Loucy (cell line): ENCODE results near the gene RPL3.

Experiments used
- H2AFZ ChIP-seq: fragments of 200-600 bp; sonication (generic); 2 replicates; pipeline ENCODE4 v1.6.0; 2016; ENCODE audit warnings: antibody characterized with exemption, mild to moderate bottlenecking, low read length, moderate library complexity
- H3F3A ChIP-seq: fragments of 200-600 bp; 2 replicates; pipeline ENCODE4 v1.6.0; 2016; ENCODE audit warnings: antibody characterized with exemption, low read depth, mild to moderate bottlenecking
- H3K27me3 ChIP-seq: fragments of 200-600 bp; sonication (generic); 2 replicates; pipeline ENCODE4 v1.6.1; 2014; ENCODE audit warnings: low read length, mild to moderate bottlenecking; ENCODE audit not compliant: insufficient read depth, poor library complexity, severe bottlenecking
- H3K36me3 ChIP-seq: fragments of 200-600 bp; sonication (generic); 2 replicates; pipeline ENCODE4 v1.6.1; 2016; ENCODE audit warnings: low read length; ENCODE audit not compliant: insufficient read depth
- H3K4me1 ChIP-seq: fragments of 200-600 bp; sonication (generic); 2 replicates; pipeline ENCODE4 v1.5.1; 2014; ENCODE audit warnings: low read length, mild to moderate bottlenecking; ENCODE audit not compliant: insufficient read depth, poor library complexity, severe bottlenecking
- H3K4me2 ChIP-seq: fragments of 200-600 bp; sonication (generic); 2 replicates; pipeline ENCODE4 v1.6.0; 2014; ENCODE audit warnings: antibody characterized with exemption, low read length, low read depth, mild to moderate bottlenecking; ENCODE audit not compliant: poor library complexity, severe bottlenecking
- H3K4me3 ChIP-seq: fragments of 200-600 bp; sonication (generic); 2 replicates; pipeline ENCODE4 v1.5.1; 2014; ENCODE audit warnings: low read length, mild to moderate bottlenecking, mixed read lengths; ENCODE audit not compliant: poor library complexity, severe bottlenecking
- H3K79me2 ChIP-seq: fragments of 200-600 bp; sonication (generic); 2 replicates; pipeline ENCODE4 v1.6.1; 2014; ENCODE audit warnings: low read length; ENCODE audit not compliant: insufficient read depth
- H3K9ac ChIP-seq: fragments of 200-600 bp; sonication (generic); 2 replicates; pipeline ENCODE4 v1.6.0; 2014; ENCODE audit warnings: mild to moderate bottlenecking, low read depth, low read length, moderate library complexity; ENCODE audit not compliant: poor library complexity, severe bottlenecking
- H3K9me2 ChIP-seq: fragments of 200-600 bp; sonication (generic); replicated peaks from 2 replicates; pipeline ENCODE4 v1.6.1; 2016; ENCODE audit warnings: low read depth, low read length, mixed read lengths
- H3K9me3 ChIP-seq: fragments of 200-600 bp; sonication (generic); 2 replicates; pipeline ENCODE4 v1.6.1; 2014; ENCODE audit warnings: mild to moderate bottlenecking, antibody characterized with exemption, low read length, low read depth; ENCODE audit not compliant: insufficient read depth
- H4K20me1 ChIP-seq: fragments of 200-600 bp; sonication (generic); 2 replicates; pipeline ENCODE4 v1.6.0; 2014; ENCODE audit warnings: antibody characterized with exemption, low read length, mild to moderate bottlenecking; ENCODE audit not compliant: insufficient read depth, poor library complexity, severe bottlenecking
- CTCF ChIP-seq: fragments of 200-600 bp; sonication (generic); conservative IDR thresholded peaks from 2 replicates; pipeline ENCODE4 v1.5.1; 2014; ENCODE audit warnings: mild to moderate bottlenecking, antibody characterized with exemption, low read length
- EZH2phosphoT487 ChIP-seq: fragments of 200-600 bp; IDR thresholded peaks from 2 replicates; pipeline ENCODE4 v1.6.1; 2018; ENCODE audit warnings: antibody characterized with exemption, mild to moderate bottlenecking, moderate library complexity, borderline replicate concordance

Gene RPL3

GRCh38 chr22:39299829-39300178, 19.6 kb downstream of the RPL3 start:
- Histone ChIP-seq H3K79me2 (no peaks in the 10 kb centered on the region), H3K4me2 (no peak overlapping the region), H3K9me3 (no peaks in the 10 kb centered on the region), H3K9ac (no peak overlapping the region), H3K9me2 (no peaks in the 10 kb centered on the region), H3F3A (no peaks in the 10 kb centered on the region), H3K4me3 (no peak overlapping the region), H3K4me1 (peaks cover 9% of the 10 kb centered on the region), H4K20me1 (no peaks in the 10 kb centered on the region), H2AFZ (no peak overlapping the region), H3K36me3 (no peaks in the 10 kb centered on the region), H3K27me3 (no peaks in the 10 kb centered on the region)
- TF ChIP-seq CTCF (no peak), EZH2phosphoT487 (no peak)

GRCh38 chr22:39298241-39298987, 21.0 kb downstream of the RPL3 start:
- Histone ChIP-seq H3K4me3 (no peak overlapping the region), H3K9me3 (no peaks in the 10 kb centered on the region), H3K9me2 (no peaks in the 10 kb centered on the region), H3K36me3 (no peaks in the 10 kb centered on the region), H3K9ac (no peak overlapping the region), H3K4me1 (peaks cover 9% of the 10 kb centered on the region), H2AFZ (no peak overlapping the region), H3K4me2 (no peak overlapping the region), H3F3A (no peaks in the 10 kb centered on the region), H3K79me2 (no peaks in the 10 kb centered on the region), H4K20me1 (no peaks in the 10 kb centered on the region), H3K27me3 (no peaks in the 10 kb centered on the region)
- TF ChIP-seq CTCF (no peak), EZH2phosphoT487 (no peak)

- Histone ChIP-seq H3K9me3 (no peaks in the 10 kb centered on the region), H3K4me3 (no peak overlapping the region), H3K9ac (peak overlapping the region; percentile 26), H3F3A (no peaks in the 10 kb centered on the region), H3K27me3 (no peaks in the 10 kb centered on the region), H3K79me2 (no peaks in the 10 kb centered on the region), H4K20me1 (no peaks in the 10 kb centered on the region), H3K4me2 (peak overlapping the region; percentile 22), H3K36me3 (no peaks in the 10 kb centered on the region), H3K4me1 (peaks cover 9% of the 10 kb centered on the region), H3K9me2 (no peaks in the 10 kb centered on the region), H2AFZ (no peak overlapping the region)
- TF ChIP-seq CTCF: no peak
- TF ChIP-seq EZH2phosphoT487: no peak
Measured at GRCh38 chr22:39297490-39298240, 21.8 kb downstream of the RPL3 start.
